NCI-H748 (cell line): ENCODE measurements around the gene SPTY2D1.
"Not testable (repeated sequence)": the region's sequence is repeated elsewhere in the genome, so short reads cannot be mapped to it uniquely, and the experiment has no call there.

Experiments
- DNase-seq: peaks from one replicate; lab custom pipeline; 2025; ENCODE audit not compliant: unreplicated experiment; lab: John Stamatoyannopoulos, UW

SPTY2D1 gene, protein sequence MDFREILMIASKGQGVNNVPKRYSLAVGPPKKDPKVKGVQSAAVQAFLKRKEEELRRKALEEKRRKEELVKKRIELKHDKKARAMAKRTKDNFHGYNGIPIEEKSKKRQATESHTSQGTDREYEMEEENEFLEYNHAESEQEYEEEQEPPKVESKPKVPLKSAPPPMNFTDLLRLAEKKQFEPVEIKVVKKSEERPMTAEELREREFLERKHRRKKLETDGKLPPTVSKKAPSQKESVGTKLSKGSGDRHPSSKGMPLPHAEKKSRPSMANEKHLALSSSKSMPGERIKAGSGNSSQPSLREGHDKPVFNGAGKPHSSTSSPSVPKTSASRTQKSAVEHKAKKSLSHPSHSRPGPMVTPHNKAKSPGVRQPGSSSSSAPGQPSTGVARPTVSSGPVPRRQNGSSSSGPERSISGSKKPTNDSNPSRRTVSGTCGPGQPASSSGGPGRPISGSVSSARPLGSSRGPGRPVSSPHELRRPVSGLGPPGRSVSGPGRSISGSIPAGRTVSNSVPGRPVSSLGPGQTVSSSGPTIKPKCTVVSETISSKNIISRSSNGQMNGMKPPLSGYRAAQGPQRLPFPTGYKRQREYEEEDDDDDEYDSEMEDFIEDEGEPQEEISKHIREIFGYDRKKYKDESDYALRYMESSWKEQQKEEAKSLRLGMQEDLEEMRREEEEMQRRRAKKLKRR

GRCh38 chr11:18634140-18635032 lies at the start of gene SPTY2D1:
SPTY2D1 (minus strand) TSS chr11:18634342; CDS start chr11:18634257, 85 bp downstream.
- DNase-seq: peak; percentile 99

DNA sequence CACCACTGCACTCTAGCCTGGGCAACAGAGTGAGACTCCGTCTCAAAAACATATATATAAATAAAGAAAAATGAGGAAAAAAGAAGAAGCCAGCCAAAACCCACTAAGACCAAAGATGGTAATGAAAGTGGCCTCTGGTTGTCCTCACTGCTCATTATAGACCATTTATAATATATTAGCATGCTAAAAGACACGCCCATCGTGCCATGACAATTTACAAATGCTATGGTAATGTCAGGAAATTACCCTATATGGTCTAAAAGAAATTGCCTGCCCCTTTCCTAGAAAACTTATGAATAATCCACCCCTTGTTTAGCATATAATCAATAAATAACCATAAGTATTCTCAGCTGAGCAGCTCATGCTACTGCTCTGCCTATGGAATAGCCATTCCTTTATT lies 48.3 kb upstream of the SPTY2D1 start:
- DNase-seq: no peak

DNA sequence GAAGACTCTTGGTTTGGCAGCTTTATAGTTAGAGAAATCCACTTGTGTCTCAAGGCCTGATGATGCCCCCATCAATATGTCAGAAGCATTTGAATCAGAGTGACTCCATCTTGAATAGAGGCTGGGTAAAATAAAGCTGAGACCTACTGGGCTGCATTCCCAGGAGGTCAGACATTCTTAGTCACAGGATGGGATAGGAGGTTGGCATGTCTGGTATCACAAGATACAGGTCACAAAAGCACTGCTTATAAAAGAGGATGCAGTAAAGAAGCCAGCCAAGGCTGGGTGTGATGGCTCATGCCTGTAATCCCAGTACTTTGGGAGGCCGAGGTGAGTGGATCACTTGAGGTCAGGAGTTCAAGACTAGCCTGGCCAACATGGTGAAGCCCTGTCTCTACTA lies 47.8 kb upstream of the SPTY2D1 start:
- DNase-seq: not testable (repeated sequence)

GRCh38 chr11:18677560-18677959 lies 43.4 kb upstream of the SPTY2D1 start:
- DNase-seq: no peak

- no peak for DNase-seq
Measured at GRCh38 chr11:18676803-18677202, 42.7 kb upstream of the SPTY2D1 start.

GRCh38 chr11:18672209-18672608 lies 38.1 kb upstream of the SPTY2D1 start:
- not testable (repeated sequence) for DNase-seq

GRCh38 chr11:18671246-18671645 lies 37.1 kb upstream of the SPTY2D1 start:
- no peak for DNase-seq

GRCh38 chr11:18669711-18670110 lies 35.6 kb upstream of the SPTY2D1 start:
- DNase-seq: peak; percentile 13

- DNase-seq: no peak
Measured at GRCh38 chr11:18669219-18669596, 35.1 kb upstream of the SPTY2D1 start.

- DNase-seq: no peak
Measured at GRCh38 chr11:18668131-18668530, 34.0 kb upstream of the SPTY2D1 start.

DNA sequence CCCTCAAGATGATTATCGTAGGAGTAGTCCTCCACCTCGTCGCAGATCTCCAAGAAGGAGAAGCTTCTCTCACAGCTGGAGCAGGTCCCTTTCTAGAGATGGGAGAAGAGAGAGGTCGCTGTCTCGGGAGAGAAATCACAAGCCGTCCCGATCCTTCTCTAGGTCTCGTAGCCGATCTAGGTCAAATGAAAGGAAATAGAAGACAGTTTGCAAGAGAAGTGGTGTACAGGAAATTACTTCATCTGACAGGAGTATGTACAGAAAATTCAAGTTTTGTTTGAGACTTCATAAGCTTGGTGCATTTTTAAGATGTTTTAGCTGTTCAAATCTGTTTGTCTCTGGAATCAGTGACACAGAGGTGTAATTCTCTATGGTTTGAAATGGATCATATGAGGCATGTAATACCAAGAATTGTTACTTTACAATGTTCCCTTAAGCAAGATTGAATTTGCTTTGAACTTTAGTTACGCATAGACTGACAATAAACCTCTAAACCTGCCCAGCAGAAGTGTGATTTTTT lies 31.3 kb upstream of the SPTY2D1 start:
- DNase-seq: not testable (repeated sequence)

- no peak for DNase-seq
Measured at GRCh38 chr11:18657673-18658072, 23.5 kb upstream of the SPTY2D1 start.

DNA sequence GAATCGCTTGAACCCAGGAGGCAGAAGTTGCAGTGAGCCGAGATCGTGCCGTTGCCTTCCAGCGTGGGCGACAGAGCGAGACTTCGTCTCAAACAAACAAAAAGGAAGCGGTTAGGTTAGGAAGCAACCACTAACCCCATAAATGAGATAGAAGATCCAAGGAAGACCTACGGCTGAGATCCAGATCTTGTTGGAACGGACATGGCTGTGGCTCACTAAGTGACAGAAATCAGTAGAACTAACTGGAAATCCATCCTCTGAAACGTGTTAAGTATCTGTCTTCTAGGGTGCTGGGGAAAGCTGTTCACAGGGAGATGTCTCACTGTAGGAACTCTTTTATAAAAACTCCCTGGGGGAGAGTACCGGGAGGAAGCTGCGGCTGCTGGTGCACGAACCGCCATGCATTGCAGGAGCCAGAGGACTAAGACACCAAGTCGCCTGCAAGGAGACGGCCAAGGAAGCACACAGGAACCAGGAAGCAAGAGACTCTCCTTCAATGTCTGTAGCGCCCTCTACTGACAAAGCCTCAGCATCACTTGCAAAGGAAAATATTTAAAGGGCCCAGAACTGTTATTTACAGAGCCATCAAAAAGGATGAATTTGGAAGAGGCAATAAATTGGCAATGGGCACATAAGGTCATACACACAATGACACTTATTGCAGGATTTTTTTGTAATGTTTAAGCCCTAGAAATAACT lies 16.9 kb upstream of the SPTY2D1 start:
- DNase-seq: peak; percentile 62

GRCh38 chr11:18650353-18650752 lies 16.2 kb upstream of the SPTY2D1 start:
- DNase-seq: no peak

DNA sequence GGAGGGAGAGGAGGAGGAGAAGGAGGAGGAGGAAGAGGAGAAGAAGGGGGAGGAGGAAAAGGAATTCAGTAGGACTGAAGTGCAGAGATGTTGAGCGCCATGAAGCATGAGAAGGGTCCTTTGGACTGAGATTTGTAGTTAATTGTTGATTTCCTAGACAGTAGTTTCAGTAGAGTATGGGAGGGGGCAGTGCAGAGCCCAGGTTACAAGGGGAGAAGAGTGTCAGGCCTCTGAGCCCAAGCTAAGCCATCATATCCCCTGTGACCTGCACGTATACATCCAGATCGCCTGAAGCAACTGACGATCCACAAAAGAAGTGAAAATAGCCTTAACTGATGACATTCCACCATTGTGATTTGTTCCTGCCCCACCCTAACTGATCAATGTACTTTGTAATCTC lies 8.9 kb upstream of the SPTY2D1 start:
- not testable (repeated sequence) for DNase-seq

- no peak for DNase-seq
Measured at GRCh38 chr11:18641677-18642076, 7.5 kb upstream of the SPTY2D1 start.

DNA sequence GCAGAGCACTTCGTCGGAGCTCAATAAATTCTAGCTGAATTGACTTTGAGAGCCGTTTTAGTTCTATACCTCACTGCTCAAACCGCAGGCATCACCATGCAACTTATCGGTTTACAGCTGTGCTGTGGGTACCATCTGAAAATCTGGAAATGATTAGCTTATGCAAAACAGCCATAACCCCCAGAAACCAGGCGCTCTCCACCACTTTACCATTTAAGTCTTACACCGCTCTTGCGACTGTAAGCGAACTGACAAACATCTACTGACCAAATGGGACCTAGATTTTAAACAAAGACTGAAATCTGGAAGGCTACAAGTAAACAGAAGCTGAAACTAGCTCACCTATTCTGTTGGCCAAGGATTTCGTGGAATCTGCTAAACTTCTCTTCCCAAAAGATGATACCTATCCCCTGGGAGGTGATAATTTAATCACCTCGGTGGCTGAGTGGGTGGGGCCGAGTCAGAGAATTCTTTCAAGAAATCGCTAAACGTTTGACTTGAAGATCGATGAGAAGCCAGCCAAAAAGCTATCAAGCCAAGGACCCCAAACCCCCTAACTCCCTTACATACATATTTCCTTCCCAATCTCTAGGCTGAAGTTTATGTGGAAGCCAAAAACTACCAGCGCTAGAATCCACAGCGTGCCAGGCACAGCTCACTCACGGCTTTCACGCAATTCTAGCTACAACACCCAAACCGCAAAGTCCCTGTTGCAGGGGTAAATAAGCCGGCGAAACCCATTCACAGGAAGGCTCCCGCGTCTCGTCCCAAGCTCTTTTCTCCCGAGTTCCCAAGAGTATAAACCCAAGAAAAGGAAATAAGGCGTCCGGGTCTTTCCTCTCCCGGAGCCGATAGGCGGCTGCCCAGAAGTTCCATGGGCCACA lies 644 bp downstream of the SPTY2D1 start:
- peak; percentile 36 for DNase-seq

- DNase-seq: no peak
Measured at GRCh38 chr11:18632841-18633240, 1.3 kb downstream of the SPTY2D1 start.

- no peak for DNase-seq
Measured at GRCh38 chr11:18624161-18624560, 10.0 kb downstream of the SPTY2D1 start.

GRCh38 chr11:18623707-18624106 lies 10.4 kb downstream of the SPTY2D1 start:
- no peak for DNase-seq
